Stimulated activated CD8-positive, alpha-beta memory T cell treated with anti-CD3 and anti-CD28 coated beads, Interleukin-12 subunit alpha, Interleukin-12 subunit beta, amount 100 ng/mL, for 4 hours (primary cell): ENCODE measurements around the gene KSR1.
"Not testable (repeated sequence)": the region's sequence is repeated elsewhere in the genome, so short reads cannot be mapped to it uniquely, and the experiment has no call there.

Experiments
- DNase-seq: peaks from one replicate; pipeline ENCODE4 v3.0.0-alpha.2; 2020; ENCODE audit warnings: low read depth

Gene KSR1

DNA sequence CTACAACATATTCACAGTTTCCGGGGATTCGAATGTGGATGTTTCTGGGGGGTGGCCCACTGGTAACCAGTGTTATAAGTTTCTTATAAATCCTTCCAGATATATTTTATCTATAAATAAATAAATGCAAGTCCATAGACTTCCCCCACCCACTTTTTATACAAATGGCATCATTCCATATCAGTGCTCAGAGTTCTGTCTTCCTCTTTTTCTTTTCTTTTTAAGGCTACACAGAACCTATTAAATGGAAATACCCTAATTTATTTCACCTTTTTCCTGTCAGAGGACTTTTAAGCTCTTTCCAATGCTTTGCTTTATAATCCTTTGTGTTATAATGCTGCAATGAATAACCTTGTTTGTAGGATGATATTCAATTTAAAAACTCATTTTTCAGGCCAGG, 178.5 kb downstream of the KSR1 start:
- DNase-seq, result no peak

DNA sequence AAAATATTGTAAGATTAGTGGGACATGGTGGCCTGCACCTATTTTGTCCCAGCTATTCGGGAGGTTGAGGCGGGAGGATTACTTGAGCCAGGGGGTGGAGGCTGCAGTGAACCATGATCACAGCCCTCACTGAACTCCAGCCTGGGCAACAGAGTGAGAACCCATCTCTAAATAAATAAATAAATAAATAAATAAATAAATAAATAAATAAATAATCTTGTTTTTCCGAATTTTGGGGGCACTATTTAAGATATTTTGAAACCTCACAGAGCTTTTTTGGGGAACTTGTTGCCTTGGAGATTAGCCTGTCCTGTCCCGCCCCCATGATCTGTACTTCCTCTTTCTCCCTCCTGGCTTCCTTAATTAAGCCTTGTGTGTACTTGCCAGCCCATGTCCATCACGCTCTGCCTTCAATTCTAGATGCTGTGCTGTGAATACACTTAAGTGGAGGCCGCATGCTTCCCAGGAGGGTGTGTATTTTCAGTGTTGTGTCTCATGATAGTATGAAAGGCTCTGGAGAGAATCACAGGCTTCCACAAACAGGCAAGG, 179.1 kb downstream of the KSR1 start:
- no peak for DNase-seq

DNA sequence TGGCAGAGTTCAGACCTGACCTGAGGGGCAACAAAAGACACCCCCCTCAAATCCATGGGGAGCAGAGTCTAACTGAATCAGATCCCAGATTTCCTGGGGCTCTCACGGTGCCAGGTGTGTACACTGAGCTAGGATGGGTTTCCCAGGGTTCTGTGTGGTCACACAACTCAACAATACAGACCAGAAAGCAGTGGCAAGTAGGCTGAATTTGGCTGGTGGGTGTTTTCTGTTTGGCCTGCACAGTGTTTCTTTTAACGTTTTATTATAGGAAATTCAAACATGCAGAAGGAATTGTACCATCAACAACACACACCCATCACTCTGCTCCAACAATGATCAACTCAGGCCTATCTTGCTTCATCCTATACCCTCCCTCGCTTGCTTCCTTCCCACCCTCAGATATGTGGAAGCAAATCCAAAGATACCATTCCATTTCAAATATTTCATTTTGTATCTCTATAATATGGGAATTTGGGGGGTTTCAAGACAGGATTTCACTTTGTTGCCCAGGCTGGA, 179.8 kb downstream of the KSR1 start:
- DNase-seq, result not testable (repeated sequence)

DNA sequence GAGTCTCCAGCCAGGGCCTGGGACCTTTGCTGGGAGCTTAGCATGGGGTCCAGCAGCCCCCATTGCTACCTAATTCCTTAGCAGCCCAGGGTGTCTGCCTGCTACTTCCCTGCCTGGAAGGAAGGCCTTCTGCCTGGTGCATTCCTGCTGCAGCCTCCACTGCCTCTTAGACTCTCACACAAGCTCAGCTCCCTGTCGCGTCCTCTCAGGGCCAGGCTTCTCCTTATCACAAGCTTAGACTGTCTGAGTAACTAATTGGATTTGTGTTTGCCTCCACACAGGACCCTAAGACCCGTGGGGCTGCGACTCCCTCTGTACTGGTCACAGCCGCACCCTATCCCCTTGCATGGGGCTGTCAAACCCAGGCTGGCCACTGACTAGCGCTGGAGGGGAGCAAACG, 181.6 kb downstream of the KSR1 start:
- DNase-seq, result not testable (repeated sequence)

DNA sequence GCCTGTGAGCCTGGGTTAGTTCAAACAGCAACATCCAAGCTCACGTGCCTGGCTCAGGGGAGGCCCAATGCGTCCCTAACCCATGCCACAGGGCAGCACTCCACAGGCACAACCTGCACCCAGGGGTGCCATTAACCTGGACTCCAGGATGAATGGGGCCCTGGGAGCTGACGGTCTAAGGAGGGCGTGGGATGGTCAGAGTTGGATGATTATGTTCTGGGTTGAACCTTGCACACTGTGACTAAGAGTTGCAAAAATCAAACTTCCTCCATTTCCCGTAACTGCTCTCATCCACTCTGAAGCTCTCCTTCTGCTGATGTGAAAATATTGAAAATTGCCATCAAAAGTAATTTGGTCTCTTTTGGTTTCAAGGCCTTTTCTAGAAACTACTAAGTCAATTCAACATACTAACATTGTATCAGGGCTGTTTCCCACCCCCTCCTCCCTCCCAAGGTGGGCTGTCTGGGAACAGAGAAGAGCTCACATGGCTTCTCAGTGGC, 182.2 kb downstream of the KSR1 start:
- DNase-seq, result not testable (repeated sequence)

DNA sequence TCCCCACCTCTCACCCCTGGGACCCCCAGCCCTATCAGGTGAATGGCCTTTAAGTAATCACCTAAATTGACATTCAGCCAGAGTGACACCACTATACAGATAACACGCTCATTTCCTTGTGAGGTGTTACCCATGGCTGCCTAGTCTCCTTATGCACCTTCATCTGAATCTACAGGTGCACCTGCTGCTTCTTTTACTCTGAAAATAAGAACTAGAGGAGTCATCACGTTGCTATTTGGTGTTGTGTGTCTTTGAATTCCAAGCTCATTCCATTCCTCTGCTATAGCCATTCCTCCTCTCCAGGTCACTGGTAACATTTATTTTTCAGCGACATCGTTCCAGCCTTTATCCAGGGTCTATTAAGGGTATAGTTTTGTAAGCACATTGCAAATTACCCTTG, 184.5 kb downstream of the KSR1 start:
- no peak for DNase-seq

- no peak for DNase-seq
Measured at GRCh38 chr17:27644586-27644985, 188.3 kb downstream of the KSR1 start.

- DNase-seq, result not testable (repeated sequence)
Measured at GRCh38 chr17:27645621-27646020, 189.4 kb downstream of the KSR1 start.

DNA sequence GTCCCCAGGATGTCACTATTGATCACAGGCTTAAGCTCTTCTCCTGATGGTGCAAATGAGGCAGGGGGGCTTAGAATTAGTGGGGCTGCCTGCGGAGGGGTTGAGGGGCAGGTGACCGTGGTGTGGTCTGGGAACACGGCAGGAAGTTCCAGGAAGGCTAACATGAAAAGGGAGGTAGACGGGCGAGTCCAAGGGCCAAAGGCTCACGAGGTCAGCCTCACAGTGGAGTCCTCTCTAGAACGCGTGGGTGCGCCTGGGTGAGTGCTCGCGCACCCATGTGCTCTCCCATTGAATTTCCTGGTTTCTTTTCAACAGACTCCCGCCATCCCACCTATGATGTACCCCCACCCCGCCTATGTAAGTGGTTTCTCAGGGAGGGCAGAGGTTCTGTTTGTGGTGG, 190.0 kb downstream of the KSR1 start:
- DNase-seq, result no peak

- DNase-seq, result no peak
Measured at GRCh38 chr17:27647765-27648164, 191.5 kb downstream of the KSR1 start.

- DNase-seq, result not testable (repeated sequence)
Measured at GRCh38 chr17:27649111-27649571, 192.9 kb downstream of the KSR1 start.

DNA sequence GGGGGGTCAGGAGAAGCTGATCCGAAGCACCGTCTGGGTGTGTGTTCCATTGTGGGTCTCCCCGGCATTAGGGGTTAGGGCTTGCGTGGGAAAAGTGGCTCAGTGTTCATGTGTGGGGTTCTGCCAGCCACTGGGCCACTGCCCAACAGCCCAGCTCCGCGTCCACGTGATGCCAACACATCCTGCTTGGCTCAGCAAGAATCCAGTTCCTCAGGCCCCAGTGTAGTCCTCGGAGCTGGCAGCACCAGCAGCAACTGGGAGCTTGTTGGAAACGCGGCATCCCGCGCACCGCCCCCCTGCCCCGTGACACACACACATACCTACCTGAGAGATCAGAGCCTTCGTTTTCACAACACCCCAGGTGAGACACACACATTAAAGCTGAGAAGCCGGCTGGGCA, 193.7 kb downstream of the KSR1 start:
- no peak for DNase-seq

- DNase-seq, result no peak
Measured at GRCh38 chr17:27650836-27651235, 194.6 kb downstream of the KSR1 start.

DNA sequence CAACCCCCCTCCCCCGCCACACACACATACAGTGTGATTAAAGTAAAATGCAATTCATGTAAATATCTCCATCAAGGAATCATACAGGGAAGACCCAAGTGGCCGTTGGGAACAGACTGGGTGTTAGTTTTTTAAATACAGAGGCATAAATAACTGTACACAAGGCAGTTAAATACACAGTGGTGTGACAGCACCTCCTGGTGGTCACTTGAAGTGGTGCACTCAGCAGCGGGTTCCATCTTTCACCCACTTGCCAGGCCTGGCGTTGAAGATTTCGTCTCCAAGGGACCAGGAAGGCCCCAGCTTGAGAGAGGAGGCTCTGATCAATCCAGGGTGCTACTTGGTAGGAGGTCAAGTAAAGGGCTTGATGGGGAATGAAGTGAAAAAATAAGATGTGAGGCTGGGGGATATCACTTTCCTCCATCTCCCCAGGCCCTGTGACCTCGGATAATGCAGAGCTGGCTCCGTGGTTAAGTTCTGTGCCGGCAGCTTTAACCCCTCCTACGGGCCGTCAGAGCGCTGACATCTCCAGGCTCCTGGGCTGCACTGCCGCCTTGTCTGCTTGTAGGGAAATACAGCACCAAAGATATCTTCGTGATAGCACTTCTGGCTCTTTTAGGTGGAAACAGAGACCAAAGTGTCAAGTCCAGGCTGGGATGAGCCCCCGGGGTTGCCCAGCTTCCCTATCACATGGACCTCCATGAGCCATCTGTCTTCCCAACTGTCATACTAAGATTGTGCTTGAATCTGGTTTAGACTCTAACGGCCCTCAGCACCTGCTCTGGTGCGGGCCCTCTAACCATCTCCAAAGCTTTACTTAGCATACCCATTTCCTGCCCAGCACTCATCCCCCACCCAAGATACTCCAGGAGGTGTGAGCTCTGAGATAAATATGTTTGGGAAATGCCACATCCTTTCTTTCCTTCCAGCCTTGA, 195.4 kb downstream of the KSR1 start:
- peak; percentile 25 for DNase-seq

GRCh38 chr17:27653449-27653971, 197.3 kb downstream of the KSR1 start:
- not testable (repeated sequence) for DNase-seq

GRCh38 chr17:27654136-27654535, 197.9 kb downstream of the KSR1 start:
- no peak for DNase-seq

- DNase-seq, result peak; percentile 22
Measured at GRCh38 chr17:27654654-27655524, 198.6 kb downstream of the KSR1 start.

GRCh38 chr17:27655525-27656111, 199.4 kb downstream of the KSR1 start:
- not testable (repeated sequence) for DNase-seq

DNA sequence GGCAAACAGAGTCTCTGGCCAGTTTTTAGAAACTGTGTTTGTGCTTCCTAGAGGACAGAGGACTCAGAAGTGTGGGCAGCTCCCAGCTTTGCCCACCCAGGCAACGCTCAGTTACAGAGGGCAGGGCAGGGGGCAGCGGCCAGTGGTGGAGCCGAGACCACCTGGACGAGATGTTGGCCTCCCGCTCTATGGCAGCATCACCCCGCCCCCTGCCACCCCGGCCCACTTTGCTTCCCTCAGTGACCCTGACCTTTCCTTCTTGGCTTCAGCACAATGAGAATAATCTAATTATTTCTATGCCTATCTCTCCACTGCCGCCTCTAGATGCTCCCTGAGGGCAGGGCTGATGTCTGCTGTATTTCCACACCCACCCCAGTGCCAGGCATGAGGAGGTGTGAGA, 200.4 kb downstream of the KSR1 start:
- DNase-seq, result not testable (repeated sequence)

DNA sequence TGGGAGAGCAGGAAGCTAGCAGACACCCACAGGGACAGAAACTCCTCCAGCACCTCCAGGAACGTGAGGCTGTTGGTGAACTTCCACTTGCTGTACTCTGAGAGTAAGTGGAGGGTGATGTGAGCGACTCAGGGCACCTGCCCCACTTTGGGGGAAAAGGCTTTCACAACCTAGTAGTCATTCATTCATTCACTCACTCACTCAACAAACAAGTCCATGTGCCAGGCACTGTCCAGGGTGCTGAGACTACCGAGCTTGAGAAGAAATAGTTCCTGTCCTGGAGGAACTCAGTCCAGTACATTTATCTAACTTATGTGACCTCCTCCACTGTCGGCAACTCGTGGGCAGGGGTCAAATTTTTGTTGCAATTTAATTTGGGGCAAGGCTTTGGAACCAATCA, 201.4 kb downstream of the KSR1 start:
- no peak for DNase-seq

DNA sequence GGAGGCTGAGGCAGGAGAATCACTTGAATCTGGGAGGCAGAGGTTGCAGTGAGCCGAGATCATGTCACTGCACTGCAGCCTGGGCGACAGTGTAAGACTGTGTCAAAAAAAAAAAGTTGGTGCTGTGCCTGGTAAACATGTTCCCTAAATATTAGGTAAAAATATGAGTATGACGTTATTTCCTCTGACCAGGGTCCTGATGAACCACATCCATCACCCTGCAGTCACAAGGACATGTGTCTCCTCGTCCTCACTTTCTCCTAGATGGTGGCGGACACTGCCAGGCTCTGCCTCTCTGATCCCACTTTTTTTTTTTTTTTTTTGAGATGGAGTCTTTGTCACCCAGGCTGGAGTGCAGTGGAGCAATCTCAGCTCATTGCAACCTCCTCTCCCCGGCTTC, 203.4 kb downstream of the KSR1 start:
- no peak for DNase-seq
